HCT116 (cell line): ENCODE results near the gene TMEM98. TPM values are rescaled to one million over a fixed set of nuclear protein-coding genes. Genes with fewer than 3 reads are reported as not detected.
"Not testable (repeated sequence)": the region's sequence is repeated elsewhere in the genome, so short reads cannot be mapped to it uniquely, and the experiment has no call there.

Experiments used
- ATAC-seq: fragments of 200-7000 bp; cut with Tn5 transposase; 2 replicates; pipeline ENCODE4 v1.9.1; 2020; ENCODE audit warnings: mild to moderate bottlenecking, moderate library complexity
- BruUV-seq: library from RNA; stranded (reverse); fragments of 400-500 nt; replicated peaks from 2 replicates; lab custom pipeline; 2021; lab: Mats Ljungman, UMichigan
- CTCF ChIA-PET: fragments of 300-600 bp; sonication (Branson Sonifier 250); formaldehyde crosslinking; loops from one replicate; lab custom pipeline; 2021; ENCODE audit warnings: antibody characterized with exemption; lab: Charles Lee
- POLR2A ChIA-PET: fragments of 300-600, 350-600 bp; sonication (Branson Sonifier 250); formaldehyde crosslinking; loops from one replicate; lab custom pipeline; 2021; ENCODE audit warnings: antibody characterized with exemption; lab: Charles Lee
- RAD21 ChIA-PET, 2 experiments: fragments of 300-600 bp; sonication (Branson Sonifier 250); formaldehyde crosslinking; loops; one replicate each; lab custom pipeline; 2023; ENCODE audit warnings: low total read pairs in 2 of 2; ENCODE audit not compliant: uncharacterized antibody in 2 of 2, unreplicated experiment in 2 of 2, low non-redundant PET in 1 of 2; lab: Charles Lee
- DNase-seq: peaks from one replicate; pipeline ENCODE4 v3.0.0-alpha.2; 2010; ENCODE audit warnings: low read depth, low spot score
- H2AFZ ChIP-seq: fragments of 200-600 bp; shearing (Covaris generic), sonication (generic); 2 replicates; pipeline ENCODE4 v1.6.1; 2017; ENCODE audit warnings: low read depth, mixed run types, mixed read lengths, antibody characterized with exemption, low read length; ENCODE audit not compliant: poor library complexity, severe bottlenecking
- H3K27ac ChIP-seq: 2 replicates; pipeline ENCODE4 v1.5.1; 2012; ENCODE audit warnings: low read depth, low read length
- H3K27me3 ChIP-seq: fragments of 200-600 bp; sonication (generic); 2 replicates; pipeline ENCODE4 v1.6.1; 2016; ENCODE audit warnings: mixed run types, low read length, mixed read lengths; ENCODE audit not compliant: insufficient read depth
- H3K36me3 ChIP-seq, 2 experiments: fragments of 200-500 bp in 1 of 2; fragments of 200-600 bp in 1 of 2; sonication (Bioruptor generic) in 1 of 2; sonication (generic) in 1 of 2; 2 replicates each; pipeline versions ENCODE4 v1.5.1 to v1.6.1; 2014 to 2016; ENCODE audit warnings: low read length in 2 of 2, inconsistent platforms in 1 of 2, mixed read lengths in 1 of 2, mixed run types in 1 of 2; ENCODE audit not compliant: insufficient read depth in 2 of 2, control insufficient read depth in 1 of 2
- H3K4me1 ChIP-seq, 2 experiments: fragments of 200-600 bp in 1 of 2; sonication (generic) in 1 of 2; 2 replicates each; pipeline versions ENCODE4 v1.5.1 to v1.6.1; 2012 to 2017; ENCODE audit warnings: low read length in 2 of 2, inconsistent platforms in 1 of 2, mild to moderate bottlenecking in 1 of 2, mixed read lengths in 1 of 2, mixed run types in 1 of 2, moderate library complexity in 1 of 2; ENCODE audit not compliant: insufficient read depth in 2 of 2, control insufficient read depth in 1 of 2
- H3K4me2 ChIP-seq: fragments of 200-600 bp; sonication (generic); 2 replicates; pipeline ENCODE4 v1.6.1; 2017; ENCODE audit warnings: mixed run types, low read length, mixed read lengths
- H3K4me3 ChIP-seq, 2 experiments: fragments of 200-600 bp in 1 of 2; sonication (generic) in 1 of 2; replicated peaks in 1 of 2; 2 replicates each; pipeline ENCODE4 v1.5.1; 2011 to 2016; ENCODE audit warnings: low read length in 2 of 2, control low read depth in 1 of 2, low read depth in 1 of 2, mild to moderate bottlenecking in 1 of 2, mixed read lengths in 1 of 2, mixed run types in 1 of 2
- H3K79me2 ChIP-seq: fragments of 200-600 bp; sonication (generic); 2 replicates; pipeline ENCODE4 v1.6.1; 2017; ENCODE audit warnings: mild to moderate bottlenecking, mixed run types, low read length, moderate library complexity, mixed read lengths; ENCODE audit not compliant: insufficient read depth
- H3K9ac ChIP-seq: fragments of 200-600 bp; sonication (generic); 2 replicates; pipeline ENCODE4 v1.6.1; 2016; ENCODE audit warnings: low read length, mixed read lengths
- H3K9me2 ChIP-seq: fragments of 200-600 bp; sonication (generic), shearing (Covaris generic); 2 replicates; pipeline ENCODE4 v1.6.1; 2017; ENCODE audit warnings: mixed run types, mild to moderate bottlenecking, moderate library complexity; ENCODE audit not compliant: insufficient read depth
- H3K9me3 ChIP-seq, 2 experiments: fragments of 200-500 bp in 1 of 2; fragments of 200-600 bp in 1 of 2; sonication (Bioruptor generic) in 1 of 2; sonication (generic) in 1 of 2; 2 replicates each; pipeline ENCODE4 v1.6.1; 2014 to 2017; ENCODE audit warnings: low read length in 2 of 2, mixed read lengths in 2 of 2, inconsistent platforms in 1 of 2, low read depth in 1 of 2, mild to moderate bottlenecking in 1 of 2, mixed run types in 1 of 2, moderate library complexity in 1 of 2; ENCODE audit not compliant: control insufficient read depth in 1 of 2, insufficient read depth in 1 of 2
- H4K20me1 ChIP-seq: fragments of 200-600 bp; sonication (generic), shearing (Covaris generic); 2 replicates; pipeline ENCODE4 v1.6.1; 2017; ENCODE audit warnings: mixed run types, mild to moderate bottlenecking, moderate library complexity; ENCODE audit not compliant: insufficient read depth
- ELF1 ChIP-seq: IDR thresholded peaks from 2 replicates; pipeline ENCODE4 v1.6.1; 2012; ENCODE audit warnings: low read depth, borderline replicate concordance
- JUND ChIP-seq: IDR thresholded peaks from 2 replicates; pipeline ENCODE4 v1.6.1; 2012
- POLR2A ChIP-seq: IDR thresholded peaks from 2 replicates; pipeline ENCODE4 v1.7.0; 2011; ENCODE audit warnings: borderline replicate concordance; ENCODE audit not compliant: insufficient read depth, insufficient read length; ENCODE audit errors: extremely low read depth
- SIN3A ChIP-seq: IDR thresholded peaks from 2 replicates; pipeline ENCODE4 v1.6.1; 2012; ENCODE audit warnings: low read depth
- TCF7L2 ChIP-seq: IDR thresholded peaks from 2 replicates; pipeline ENCODE4 v1.7.0; 2011; ENCODE audit warnings: borderline replicate concordance, inconsistent platforms; ENCODE audit not compliant: insufficient read depth, insufficient read length; ENCODE audit errors: extremely low read depth
- YY1 ChIP-seq: IDR thresholded peaks from 2 replicates; pipeline ENCODE4 v1.6.1; 2011; ENCODE audit warnings: low read length, low read depth, moderate library complexity, mild to moderate bottlenecking; ENCODE audit not compliant: insufficient replicate concordance; ENCODE audit errors: extremely low read depth
- intact Hi-C: fragments of 100-400 bp; cut with micrococcal nuclease; formaldehyde crosslinking; loops from 2 replicates; pipeline ENCODE4 v1.10.0; 2022
- total RNA-seq: library from RNA; stranded (reverse); gene quantifications from one replicate; pipeline ENCODE4 v1.2.1, GENCODE V29; 2021; ENCODE audit not compliant: unreplicated experiment
- TF ChIP-seq, protein P1 (sequence below): IDR thresholded peaks from 2 replicates; pipeline ENCODE4 v1.6.1; 2011; ENCODE audit warnings: mild to moderate bottlenecking, low read length, moderate library complexity; ENCODE audit not compliant: insufficient replicate concordance; ENCODE audit errors: extremely low read depth
- TF ChIP-seq, protein P2 (sequence below): IDR thresholded peaks from 2 replicates; pipeline ENCODE4 v1.6.1; 2012

TMEM98 gene
- total RNA-seq, 1 experiment from 2014 or later: 29.3 TPM

DNA sequence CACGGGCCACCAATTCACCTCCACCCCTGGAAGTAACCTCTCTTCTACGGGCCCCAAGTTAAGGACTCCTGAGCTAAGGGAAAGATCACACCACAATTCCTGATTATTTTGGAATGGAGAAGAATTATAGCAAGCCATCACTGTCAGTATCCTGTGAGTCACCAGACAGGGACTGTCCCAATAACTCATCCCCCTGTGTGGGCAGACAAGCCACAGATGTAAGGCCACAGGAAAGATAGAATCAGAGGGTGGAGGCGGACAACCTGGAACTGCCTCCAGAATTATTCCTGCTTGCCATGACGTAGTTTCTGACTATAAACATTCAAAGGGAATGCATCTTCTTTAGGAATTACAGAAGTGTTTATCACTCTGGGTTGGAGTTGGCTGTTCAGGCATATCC, 45.2 kb upstream of the TMEM98 start:
- H3K36me3 ChIP-seq: no peaks in the 10 kb centered on the region
- no TSS peak for BruUV-seq
- no peaks in the 10 kb centered on the region for H4K20me1 ChIP-seq
- ChIA-PET POLR2A (no interaction called here), CTCF (interaction anchor here (0.6 kb wide), 1 partner anchor 100 kb away, joined by 3 read pairs; no protein-coding TSS in a partner anchor), RAD21 (no interaction called here)
- H3K9me3 ChIP-seq: no peaks in the 10 kb centered on the region
- TF ChIP-seq TCF7L2 (no peak), ELF1 (no peak), YY1 (no peak), JUND (no peak), POLR2A (no peak), SIN3A (no peak)
- TF ChIP-seq, protein P1, sequence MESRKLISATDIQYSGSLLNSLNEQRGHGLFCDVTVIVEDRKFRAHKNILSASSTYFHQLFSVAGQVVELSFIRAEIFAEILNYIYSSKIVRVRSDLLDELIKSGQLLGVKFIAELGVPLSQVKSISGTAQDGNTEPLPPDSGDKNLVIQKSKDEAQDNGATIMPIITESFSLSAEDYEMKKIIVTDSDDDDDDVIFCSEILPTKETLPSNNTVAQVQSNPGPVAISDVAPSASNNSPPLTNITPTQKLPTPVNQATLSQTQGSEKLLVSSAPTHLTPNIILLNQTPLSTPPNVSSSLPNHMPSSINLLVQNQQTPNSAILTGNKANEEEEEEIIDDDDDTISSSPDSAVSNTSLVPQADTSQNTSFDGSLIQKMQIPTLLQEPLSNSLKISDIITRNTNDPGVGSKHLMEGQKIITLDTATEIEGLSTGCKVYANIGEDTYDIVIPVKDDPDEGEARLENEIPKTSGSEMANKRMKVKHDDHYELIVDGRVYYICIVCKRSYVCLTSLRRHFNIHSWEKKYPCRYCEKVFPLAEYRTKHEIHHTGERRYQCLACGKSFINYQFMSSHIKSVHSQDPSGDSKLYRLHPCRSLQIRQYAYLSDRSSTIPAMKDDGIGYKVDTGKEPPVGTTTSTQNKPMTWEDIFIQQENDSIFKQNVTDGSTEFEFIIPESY: no peak
- TF ChIP-seq, protein P2, sequence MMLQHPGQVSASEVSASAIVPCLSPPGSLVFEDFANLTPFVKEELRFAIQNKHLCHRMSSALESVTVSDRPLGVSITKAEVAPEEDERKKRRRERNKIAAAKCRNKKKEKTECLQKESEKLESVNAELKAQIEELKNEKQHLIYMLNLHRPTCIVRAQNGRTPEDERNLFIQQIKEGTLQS: no peak
- H3K4me3 ChIP-seq: no peak overlapping the region
- H3K4me2 ChIP-seq: no peak overlapping the region
- no peaks in the 10 kb centered on the region for H3K9me2 ChIP-seq
- ATAC-seq (no peak), DNase-seq (no peak)
- H2AFZ ChIP-seq: no peak overlapping the region
- H3K27me3 ChIP-seq: peaks cover 7% of the 10 kb centered on the region; the same call in 1 of the 2 replicates
- H3K4me1 ChIP-seq: 0 out of 4 replicates have a peak, but pooled peaks cover under 1% of the 10 kb centered on the region in 2 experiments
- no peak overlapping the region for H3K9ac ChIP-seq
- intact Hi-C loops: no loop called here
- H3K79me2 ChIP-seq: no peaks in the 10 kb centered on the region
- H3K27ac ChIP-seq: no peak overlapping the region

DNA sequence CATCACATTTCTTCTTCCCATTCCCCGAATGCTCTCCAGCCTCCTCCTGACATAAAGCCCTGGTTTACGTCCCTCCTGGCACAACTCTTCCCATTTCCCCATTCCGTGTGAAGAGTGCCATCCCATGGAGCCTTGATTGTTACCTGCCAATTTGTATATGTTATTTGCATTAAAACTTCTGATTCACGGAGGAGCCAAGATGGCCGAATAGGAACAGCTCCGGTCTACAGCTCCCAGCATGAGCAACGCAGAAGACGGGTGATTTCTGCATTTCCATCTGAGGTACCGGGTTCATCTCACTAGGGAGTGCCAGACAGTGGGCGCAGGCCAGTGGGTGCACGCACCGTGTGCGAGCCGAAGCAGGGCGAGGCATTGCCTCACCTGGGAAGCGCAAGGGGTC, 41.0 kb upstream of the TMEM98 start:
- not testable (repeated sequence) for BruUV-seq, H3K9ac ChIP-seq

DNA sequence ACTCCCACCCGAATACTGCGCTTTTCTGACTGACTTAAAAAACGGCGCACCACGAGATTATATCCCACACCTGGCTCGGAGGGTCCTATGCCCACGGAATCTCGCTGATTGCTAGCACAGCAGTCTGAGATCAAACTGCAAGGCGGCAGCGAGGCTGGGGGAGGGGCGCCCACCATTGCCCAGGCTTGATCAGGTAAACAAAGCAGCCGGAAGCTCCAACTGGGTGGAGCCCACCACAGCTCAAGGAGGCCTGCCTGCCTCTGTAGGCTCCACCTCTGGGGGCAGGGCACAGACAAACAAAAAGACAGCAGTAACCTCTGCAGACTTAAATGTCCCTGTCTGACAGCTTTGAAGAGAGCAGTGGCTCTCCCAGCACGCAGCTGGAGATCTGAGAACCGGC, 40.5 kb upstream of the TMEM98 start:
- H3K4me1 ChIP-seq, DNase-seq, H3K79me2 ChIP-seq, H2AFZ ChIP-seq, H3K9ac ChIP-seq, H3K27ac ChIP-seq, H3K36me3 ChIP-seq, H3K9me3 ChIP-seq, H3K27me3 ChIP-seq, intact Hi-C loops, BruUV-seq, ATAC-seq, H3K4me2 ChIP-seq, H4K20me1 ChIP-seq, H3K4me3 ChIP-seq, POLR2A ChIA-PET, H3K9me2 ChIP-seq, RAD21 ChIA-PET, CTCF ChIA-PET: not testable (repeated sequence)

More for the DNA sequence above, 41.0 kb upstream of the TMEM98 start:
- DNase-seq, H3K9me2 ChIP-seq, POLR2A ChIA-PET, H3K4me3 ChIP-seq, ATAC-seq, RAD21 ChIA-PET, H3K4me2 ChIP-seq, H3K27me3 ChIP-seq, H4K20me1 ChIP-seq, H3K36me3 ChIP-seq, H3K27ac ChIP-seq, H2AFZ ChIP-seq, H3K4me1 ChIP-seq, H3K79me2 ChIP-seq, H3K9me3 ChIP-seq, intact Hi-C loops: not testable (repeated sequence)
- CTCF ChIA-PET: interaction anchor here (2.1 kb wide), 1 partner anchor 10 kb away, joined by 11 read pairs; the partner anchor contains the start of gene MYO1D
